BE2C (cell line): ENCODE results near the gene TEAD3.

Experiments
- DNase-seq: peaks from one replicate; pipeline ENCODE4 v3.0.0-alpha.2; 2020
- H3K27me3 ChIP-seq: fragments of 250-450 bp; sonication (Bioruptor Pico); 2 replicates; pipeline ENCODE4 v1.5.1; 2020; ENCODE audit warnings: mild to moderate bottlenecking
- H3K36me3 ChIP-seq: fragments of 250-450 bp; sonication (Bioruptor Pico); 2 replicates; pipeline ENCODE4 v1.5.1; 2020; ENCODE audit warnings: mild to moderate bottlenecking
- H3K4me1 ChIP-seq: fragments of 250-450 bp; sonication (Bioruptor Pico); 2 replicates; pipeline ENCODE4 v1.5.1; 2020
- H3K4me3 ChIP-seq: 2 replicates; pipeline ENCODE4 v1.5.1; 2011; ENCODE audit warnings: low read depth, low read length
- H3K9me3 ChIP-seq: fragments of 250-450 bp; sonication (Bioruptor Pico); 2 replicates; pipeline ENCODE4 v1.5.1; 2020
- TF ChIP-seq, protein P1 (sequence below): IDR thresholded peaks from 2 replicates; pipeline ENCODE4 v1.5.1; 2012; ENCODE audit warnings: mild to moderate bottlenecking, low read depth, low read length

TEAD3 gene

DNA sequence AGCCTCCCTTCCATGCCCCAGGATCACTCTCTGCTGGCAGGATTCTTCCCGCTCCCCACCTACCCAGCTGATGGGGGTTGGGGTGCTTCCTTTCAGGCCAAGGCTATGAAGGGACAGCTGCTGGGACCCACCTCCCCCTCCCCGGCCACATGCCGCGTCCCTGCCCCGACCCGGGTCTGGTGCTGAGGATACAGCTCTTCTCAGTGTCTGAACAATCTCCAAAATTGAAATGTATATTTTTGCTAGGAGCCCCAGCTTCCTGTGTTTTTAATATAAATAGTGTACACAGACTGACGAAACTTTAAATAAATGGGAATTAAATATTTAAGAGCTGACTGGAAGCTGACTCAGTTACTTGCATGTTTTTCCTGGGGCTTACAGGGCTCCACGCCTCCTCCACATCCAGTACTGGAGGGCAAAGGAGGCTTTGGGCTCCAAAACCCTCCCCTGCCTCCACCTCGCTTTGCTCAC is 69.0 kb downstream of the TEAD3 start:
- TF ChIP-seq, protein P1, sequence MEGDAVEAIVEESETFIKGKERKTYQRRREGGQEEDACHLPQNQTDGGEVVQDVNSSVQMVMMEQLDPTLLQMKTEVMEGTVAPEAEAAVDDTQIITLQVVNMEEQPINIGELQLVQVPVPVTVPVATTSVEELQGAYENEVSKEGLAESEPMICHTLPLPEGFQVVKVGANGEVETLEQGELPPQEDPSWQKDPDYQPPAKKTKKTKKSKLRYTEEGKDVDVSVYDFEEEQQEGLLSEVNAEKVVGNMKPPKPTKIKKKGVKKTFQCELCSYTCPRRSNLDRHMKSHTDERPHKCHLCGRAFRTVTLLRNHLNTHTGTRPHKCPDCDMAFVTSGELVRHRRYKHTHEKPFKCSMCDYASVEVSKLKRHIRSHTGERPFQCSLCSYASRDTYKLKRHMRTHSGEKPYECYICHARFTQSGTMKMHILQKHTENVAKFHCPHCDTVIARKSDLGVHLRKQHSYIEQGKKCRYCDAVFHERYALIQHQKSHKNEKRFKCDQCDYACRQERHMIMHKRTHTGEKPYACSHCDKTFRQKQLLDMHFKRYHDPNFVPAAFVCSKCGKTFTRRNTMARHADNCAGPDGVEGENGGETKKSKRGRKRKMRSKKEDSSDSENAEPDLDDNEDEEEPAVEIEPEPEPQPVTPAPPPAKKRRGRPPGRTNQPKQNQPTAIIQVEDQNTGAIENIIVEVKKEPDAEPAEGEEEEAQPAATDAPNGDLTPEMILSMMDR = no peak
- Histone ChIP-seq H3K4me3 (no peak overlapping the region), H3K27me3 (no peaks in the 10 kb centered on the region), H3K36me3 (peaks cover 3% of the 10 kb centered on the region), H3K4me1 (no peaks in the 10 kb centered on the region), H3K9me3 (no peaks in the 10 kb centered on the region)
- DNase-seq = no peak

DNA sequence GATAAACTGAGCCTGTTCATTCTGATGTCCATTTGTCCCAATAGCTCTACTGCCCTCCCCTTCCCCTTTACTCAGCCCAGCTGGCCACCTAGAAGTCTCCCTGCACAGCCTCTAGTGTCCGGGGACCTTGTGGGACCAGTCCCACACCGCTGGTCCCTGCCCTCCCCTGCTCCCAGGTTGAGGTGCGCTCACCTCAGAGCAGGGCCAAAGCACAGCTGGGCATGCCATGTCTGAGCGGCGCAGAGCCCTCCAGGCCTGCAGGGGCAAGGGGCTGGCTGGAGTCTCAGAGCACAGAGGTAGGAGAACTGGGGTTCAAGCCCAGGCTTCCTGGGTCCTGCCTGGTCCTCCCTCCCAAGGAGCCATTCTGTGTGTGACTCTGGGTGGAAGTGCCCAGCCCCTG is 69.4 kb downstream of the TEAD3 start:
- H3K9me3 ChIP-seq = no peaks in the 10 kb centered on the region
- H3K4me3 ChIP-seq = no peak overlapping the region
- TF ChIP-seq, protein P1 = no peak
- H3K36me3 ChIP-seq = peaks cover 3% of the 10 kb centered on the region
- no peaks in the 10 kb centered on the region for H3K4me1 ChIP-seq
- DNase-seq = no peak
- H3K27me3 ChIP-seq = no peaks in the 10 kb centered on the region

DNA sequence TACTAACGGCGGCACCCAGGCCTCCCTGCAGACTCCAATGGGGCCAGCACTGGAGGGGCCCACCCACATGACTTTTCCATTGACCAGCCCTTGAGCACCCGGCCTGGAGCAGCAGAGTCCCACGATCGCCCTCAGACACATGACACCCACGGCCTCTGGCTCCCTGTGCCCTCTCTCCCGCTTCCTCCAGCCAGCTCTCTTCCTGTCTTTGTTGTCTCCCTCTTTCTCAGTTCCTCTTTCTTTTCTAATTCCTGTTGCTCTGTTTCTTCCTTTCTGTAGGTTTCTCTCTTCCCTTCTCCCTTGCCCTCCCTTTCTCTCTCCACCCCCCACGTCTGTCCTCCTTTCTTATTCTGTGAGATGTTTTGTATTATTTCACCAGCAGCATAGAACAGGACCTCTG is 70.8 kb downstream of the TEAD3 start:
- TF ChIP-seq, protein P1 = no peak
- Histone ChIP-seq H3K9me3 (no peaks in the 10 kb centered on the region), H3K4me3 (no peak overlapping the region), H3K36me3 (peaks cover 3% of the 10 kb centered on the region), H3K4me1 (no peaks in the 10 kb centered on the region), H3K27me3 (no peaks in the 10 kb centered on the region)
- DNase-seq = no peak

DNA sequence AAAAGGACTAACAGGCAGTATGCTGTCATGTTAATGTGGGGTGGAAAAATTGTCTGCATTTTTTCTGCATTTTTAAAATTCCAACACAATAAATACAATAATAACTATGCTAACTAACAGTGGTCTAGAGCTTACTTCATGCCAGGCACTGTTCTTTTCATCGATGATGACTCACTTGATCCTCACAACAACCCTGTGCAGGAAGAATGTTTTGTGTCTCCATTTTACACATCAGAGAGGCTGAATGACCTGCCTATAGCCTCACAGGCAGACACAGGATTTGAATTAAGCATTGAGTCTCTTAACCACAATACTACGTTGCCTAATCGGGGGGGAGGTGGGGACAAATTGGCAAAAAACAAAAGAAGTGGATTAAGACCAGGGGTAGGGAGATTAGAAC is 71.6 kb downstream of the TEAD3 start:
- DNase-seq = no peak
- H3K4me3 ChIP-seq = no peak overlapping the region
- no peaks in the 10 kb centered on the region for H3K9me3 ChIP-seq
- H3K36me3 ChIP-seq = peaks cover 3% of the 10 kb centered on the region
- TF ChIP-seq, protein P1 = no peak
- H3K4me1 ChIP-seq = no peaks in the 10 kb centered on the region
- no peaks in the 10 kb centered on the region for H3K27me3 ChIP-seq
